NCI-H2107 treated with DMSO at 0.1 percent for 48 hours (cell line): ENCODE measurements around the gene ATOH8.

Source experiments
- DNase-seq: peaks from one replicate; lab custom pipeline; 2025; ENCODE audit not compliant: unreplicated experiment; lab: John Stamatoyannopoulos, UW

Gene ATOH8

DNA sequence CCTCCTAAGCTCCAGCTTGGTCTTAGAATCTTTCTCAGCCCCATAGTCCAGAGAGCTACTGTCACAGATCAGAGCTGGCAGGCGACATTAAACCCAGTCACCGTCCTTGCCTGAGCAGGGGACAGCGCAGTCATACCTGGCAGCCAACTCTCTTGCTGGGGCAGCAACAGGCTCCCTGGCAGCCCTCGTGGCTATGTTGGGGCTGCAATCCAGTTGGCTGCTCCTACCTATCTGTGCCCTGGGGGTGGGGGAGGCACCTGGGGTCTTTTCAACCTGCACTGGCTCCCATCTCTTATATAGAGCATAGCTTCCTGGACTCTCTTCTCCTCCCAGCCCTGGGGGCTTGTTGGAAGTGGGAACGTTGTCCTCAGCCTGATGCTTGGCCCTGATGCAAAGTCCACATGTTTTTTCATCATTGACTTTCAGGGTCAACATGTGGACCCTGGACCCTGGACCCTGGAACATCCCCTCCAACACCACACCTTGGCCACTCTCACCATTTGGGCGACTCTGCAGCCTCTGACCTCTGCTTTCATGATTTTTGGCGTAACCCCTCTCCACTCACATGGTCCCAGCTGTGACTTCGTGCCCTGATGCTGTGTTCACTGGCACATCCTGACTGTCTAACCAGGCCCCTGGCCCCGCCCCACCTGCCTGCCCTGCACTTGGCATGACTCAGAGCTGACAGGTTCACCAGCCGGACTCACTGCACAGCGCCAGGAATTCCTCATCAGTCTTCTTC lies 45.6 kb downstream of the ATOH8 start:
- DNase-seq: no peak

DNA sequence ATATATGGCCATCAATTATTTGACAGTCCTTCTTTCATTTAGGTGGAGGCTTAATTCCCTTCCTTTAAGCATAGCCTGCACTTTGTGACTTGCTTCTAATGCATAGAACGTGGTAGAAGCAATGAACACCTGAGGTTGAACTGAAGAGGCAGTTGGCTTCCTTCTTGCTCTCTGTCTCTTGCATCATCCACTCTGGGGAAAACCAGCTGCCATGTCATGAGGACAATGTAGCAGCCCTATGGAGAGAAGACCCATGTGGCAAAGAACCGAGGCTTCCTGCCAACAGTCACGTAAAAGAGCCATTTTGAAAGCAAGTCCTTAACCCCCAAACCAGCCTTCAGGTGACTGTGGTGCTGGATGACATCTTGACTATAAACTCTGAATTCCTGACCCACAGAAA lies 46.8 kb downstream of the ATOH8 start:
- DNase-seq: peak; percentile 9

DNA sequence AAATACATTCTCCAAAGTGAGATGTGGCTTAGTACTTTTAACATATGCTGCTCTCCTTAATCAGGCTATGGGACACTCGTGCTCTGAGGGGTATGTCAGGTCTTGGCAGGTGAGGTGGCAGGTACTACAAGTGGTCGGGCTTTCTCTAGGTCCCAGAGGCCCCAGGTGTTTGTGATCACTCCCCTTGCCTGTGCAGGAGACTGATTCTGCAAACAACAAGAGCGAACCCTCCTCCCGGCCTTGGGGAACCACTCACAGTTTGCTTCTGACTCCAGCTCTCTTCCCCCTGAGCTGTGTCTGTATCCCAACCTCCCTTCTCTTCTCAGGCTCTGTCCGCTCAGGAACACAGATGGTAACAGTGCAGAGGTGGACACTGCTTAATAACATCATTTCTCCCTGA lies 48.1 kb downstream of the ATOH8 start:
- no peak for DNase-seq

DNA sequence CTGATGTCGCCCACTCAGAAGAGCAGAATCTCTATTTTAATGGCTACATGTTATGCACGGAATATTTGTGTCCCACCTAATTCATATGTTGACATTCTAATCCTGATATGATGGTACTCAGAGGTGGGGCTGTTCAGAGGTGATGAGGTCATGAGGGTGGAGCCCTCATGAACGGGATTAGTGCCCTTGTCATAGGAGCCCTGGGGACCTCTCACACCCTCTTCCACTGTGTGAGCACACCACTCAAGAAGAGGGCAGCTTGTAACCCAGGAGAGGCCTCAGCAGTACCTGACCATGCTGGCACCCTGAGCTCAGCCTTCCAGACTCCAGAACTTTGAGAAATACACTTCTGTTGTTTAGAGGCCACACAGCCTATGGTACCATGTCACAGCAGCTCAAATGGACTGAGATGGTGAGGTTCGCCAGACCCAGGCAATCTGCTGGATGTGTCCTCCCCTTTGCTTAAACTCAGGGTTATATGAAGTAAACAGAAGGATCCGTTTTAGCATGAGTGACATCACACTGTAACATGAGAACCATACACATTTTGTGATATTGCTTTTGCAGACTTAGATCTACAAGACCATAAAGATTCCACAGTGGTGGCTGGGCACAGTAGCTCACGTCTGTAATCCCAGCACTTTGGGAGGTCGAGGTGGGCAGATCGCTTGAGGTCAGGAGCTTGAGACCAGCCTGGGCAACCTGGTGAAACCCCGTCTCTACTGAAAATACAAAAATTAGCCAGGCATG lies 48.7 kb downstream of the ATOH8 start:
- DNase-seq: no peak

DNA sequence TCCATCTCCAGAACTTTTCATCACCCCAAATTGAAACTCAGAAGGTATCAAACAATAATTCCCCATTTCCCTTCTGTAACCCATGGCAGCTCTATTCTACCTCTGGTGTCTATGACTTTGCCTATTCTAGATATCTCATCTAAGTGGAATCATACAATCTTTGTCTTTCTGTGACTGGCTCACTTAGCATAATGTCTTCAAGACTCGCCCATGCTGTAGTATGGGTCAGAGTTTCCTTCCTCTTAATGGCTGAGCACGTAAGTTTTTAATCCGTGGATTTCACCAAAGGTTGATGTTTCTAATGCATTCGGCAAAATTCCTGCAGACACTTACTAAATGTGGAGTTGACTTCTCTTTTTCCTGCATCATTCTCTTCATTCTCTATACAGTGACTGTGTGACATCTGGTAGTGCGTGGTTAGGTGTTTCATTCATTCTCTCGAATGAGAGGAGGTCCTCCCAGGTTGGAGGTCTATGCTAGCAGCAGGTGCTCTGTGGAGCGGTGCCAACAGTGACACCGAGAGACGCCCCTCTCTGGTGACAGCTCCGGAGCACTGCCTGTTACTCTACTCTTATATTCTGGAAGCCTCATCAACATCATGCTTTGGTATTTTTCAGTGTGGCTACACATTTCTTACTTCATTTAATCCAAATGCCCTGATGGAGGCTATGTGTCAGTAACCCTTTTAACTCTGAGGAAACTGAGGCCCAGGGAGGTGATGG lies 50.1 kb downstream of the ATOH8 start:
- no peak for DNase-seq

DNA sequence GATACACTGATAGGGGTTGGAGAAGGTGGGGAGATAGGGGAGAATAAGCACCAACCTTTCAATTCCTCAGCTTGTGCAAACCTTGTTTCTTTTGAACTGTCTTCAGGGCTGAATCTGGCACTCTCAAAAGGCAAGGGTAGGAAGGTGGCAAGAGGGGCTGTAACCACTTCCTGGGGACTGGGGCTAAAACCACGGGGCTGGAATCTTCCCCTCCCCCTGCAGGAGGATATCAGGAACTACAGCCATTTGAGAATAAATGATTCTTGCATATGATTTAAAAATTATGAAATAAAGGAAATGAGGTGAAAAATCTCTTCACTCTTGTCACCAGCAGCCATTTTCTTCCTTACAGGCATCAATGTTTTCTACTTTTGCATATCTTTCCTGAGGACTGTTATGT lies 50.8 kb downstream of the ATOH8 start:
- DNase-seq: no peak

DNA sequence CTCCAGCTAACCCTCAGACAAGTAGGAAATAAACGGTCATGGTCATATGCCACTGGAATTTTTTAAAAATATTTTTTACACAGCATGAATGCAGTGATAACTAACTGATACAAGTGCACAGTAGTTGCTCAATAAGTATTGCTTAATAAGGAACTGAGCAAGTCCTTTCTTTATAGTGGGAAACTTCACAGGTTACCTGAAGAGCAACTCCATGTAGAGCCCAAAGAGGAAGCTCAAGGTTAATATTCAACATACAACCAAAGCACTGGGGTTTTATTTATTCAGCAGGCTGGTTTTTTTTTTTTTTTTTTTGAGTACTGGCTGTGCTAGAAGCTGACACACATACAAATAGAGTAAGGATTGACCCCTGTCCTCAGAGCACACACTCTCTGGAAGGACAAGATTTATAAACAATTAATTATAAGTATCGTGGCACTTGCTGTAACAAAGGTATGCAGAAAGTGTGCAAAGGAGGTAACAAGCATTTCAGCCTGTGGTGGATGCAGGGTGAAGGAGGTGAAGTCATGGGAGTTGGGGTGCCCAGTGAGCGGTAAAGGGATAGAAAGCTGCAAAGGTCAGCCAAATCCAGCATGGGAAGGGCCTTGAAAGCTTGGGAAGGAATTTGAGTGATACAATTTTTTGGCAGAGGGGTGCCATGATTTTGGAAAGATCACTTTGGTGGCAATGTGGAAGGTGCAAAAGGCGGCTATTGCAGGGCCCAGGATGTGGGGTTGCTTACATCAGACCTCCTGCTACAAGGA lies 52.7 kb downstream of the ATOH8 start:
- DNase-seq: no peak

DNA sequence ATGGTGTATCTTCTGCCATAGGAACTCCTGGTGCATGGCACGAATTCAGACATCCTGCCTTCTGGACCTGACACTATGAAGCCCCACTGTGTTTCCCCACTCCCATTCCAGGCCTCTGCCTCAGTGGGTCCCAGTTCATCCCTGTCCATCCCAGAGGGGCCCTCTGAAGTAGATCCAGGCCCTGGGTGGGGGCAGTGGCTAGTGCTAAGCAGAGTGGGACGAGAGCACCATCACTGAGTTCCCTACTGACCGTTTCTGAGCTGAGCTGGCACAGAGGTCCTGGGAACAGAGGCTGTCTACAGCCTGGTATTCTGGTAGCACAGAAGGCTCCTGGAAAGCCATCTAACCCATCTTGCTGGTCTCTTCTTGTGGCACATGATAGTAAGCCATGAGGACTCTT lies 54.0 kb downstream of the ATOH8 start:
- DNase-seq: no peak

DNA sequence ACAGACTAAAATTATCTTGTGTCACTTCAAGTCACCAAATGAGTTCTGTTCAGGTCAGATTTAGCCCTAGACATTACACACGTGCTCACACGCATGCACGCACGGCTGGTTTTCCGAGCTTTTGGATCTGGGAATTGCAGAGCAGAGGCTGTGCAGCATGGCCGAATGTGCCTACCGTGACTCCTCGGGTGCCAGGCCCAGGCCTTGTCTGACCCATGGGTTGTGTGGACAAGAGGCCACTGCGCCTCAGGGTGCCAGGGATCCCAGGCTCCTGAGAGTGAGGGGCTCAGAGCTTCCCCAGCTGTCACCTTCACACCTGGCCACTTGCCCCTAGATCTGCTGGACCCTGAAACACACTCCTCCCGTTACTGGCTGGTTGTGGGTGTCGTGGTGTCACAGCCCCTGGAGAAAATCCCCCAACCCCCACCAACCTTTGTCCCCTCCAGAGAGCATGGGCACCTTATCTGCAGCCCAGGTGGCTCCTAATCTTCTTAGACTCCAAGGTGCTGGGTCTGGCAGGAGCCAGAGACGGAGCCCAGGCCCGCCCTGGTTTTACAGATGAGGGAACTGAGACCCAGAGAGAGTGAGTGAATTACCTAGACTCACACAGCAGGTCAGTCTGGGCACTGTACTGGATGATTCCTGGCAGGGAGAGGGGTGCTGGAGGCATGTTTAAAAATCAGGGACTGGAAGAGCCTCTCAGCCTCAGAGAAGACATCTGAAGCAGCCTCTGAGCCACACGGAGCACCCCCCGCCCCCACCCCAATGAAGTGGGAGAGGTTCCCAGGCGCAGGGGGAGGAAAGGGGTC lies 56.8 kb downstream of the ATOH8 start:
- DNase-seq: no peak

DNA sequence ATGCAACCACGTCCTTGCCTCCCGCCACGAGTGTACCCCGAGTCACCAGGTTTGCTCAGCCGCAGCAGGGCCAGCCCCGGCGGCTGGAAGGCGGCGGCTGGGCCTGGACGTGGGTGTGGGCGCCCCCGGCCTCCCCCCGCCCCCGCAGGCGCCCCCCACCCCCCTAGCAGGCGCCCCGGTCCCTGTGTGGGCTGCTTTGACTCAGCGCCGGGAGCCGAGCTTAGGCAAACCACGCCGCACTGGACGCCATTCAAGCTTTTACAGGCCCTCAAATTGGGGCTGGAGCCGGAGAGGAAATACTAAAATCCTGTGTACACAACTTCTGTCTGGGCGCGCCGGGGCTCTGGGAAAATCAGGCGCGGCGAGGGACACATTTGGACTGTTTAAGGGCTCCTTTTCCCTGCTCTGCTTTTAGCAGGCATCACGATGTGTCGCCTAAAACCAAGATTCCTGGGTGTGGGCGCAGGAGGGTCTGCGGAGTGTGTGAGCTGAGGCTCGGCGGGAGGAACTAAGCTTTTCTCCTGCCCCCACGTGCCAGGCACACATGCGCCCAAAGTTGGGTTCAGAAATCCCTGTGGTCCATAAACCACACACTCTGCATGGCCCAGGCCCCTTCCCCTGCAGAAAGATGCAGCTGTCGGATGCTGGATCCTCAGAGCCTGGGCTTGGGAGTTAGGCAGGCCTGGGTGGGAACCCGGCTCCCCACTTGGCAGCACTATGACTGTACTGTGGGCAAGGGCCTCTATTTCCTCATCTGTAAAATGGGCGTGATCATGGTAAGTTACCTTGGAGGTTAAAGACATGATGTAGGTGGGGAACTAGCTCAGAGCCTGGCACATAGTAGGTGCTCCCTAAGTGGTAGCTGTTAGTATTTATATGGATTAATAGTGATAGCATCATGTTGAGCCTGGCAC lies 57.6 kb downstream of the ATOH8 start:
- no peak for DNase-seq

DNA sequence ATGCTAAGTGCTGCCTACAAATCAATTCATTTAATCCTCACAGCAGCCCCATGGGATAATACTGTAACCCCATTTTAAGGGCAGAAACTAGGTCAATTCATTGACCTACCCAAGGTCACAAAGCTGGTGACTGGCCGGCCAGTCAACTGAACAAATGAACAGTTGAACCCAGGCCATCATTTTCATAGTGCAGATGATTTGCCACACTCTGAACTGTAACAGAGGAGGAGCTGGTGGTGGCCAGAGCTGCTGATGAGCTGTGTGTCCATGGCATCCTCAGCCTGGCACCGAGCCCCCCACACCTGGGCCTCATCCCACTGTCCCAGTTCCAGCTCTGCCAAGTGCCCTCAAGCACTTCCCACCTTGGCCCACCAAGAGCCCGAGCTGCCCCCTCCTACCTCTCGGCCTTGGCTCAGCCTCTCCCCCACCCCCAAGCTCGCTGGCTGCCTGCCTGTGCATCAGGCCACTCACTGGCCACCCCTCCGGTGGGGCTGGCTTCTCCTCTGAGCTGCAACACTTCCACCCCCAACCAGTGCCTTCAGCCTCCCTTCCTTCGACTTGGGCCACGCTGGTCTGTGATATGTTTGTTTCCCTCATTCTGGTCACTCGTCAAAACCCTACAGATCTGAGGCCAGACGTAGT lies 58.4 kb downstream of the ATOH8 start:
- DNase-seq: no peak

DNA sequence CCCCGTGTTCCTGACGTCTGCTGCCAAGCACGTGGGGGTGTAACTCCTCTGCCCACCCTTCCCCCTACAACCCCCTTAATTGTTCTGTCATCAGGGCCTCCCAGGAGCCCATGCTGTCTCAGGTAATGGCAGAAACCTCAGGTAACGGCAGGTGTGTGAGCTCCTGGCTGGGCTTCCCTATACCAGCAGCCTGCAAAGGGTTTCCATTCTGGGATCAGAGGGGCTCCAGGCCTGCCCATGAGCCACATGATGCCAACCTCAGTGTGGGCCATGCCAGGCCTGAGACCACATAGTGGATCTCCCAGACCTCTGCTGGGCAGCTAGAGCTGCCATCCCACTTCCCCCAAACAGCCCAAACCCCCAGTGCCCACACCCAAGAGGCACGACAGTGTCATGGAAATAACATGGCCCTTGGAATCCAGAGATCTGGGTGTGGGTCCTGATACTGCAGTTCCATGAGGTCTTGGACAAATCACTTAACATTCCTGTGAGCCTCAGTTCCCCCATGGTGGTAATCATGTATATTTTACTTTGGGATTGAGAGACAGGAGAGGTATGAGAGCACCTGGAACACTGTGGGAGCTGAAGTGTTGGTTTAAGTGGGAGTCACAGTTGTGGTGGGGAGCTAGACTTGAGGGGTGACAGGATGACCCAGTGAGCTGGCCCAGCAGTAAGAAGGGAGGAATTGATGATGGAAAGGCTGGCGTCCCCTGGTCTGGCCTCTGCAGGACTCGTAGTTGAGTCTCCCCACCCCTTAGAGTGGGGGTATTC lies 59.6 kb downstream of the ATOH8 start:
- DNase-seq: no peak

DNA sequence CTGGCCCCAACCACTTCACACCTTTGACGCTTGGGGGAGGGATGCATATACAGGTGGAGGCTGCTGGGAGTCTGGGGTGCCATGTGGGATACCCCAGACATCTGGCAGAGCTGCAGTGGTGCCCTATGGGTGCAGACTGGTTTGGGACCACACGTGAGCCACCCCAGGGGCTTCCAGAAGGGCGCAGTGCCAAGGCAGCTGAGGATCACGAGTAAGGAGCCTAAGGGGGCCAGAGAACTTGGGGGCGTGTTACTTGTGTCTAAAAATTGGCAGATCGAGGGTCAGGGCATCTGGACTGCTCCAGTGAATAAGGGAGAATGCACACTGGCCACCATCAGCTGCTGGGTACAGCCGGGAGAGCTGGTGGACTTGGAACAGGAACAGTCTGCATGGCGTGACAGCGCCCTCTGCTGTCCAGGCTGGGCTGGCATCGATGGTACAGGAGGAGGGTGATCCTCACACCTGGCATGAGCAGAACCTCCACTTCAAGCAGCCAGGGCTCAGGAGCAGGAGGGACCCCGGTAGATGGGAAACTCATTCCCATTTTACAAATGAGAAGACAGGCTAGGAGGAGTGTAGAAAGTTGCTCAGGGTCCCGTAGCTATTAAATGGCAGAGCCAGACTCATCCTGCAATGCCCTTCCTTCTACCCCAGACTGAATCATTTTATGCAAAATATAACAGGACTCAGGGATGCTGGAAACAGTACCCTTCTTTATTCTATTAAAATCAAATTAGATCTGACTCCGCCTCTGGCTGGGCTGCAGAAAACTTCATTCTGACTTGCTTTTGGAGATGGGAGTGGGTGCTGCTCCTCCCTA lies 60.4 kb downstream of the ATOH8 start:
- peak; percentile 60 for DNase-seq

DNA sequence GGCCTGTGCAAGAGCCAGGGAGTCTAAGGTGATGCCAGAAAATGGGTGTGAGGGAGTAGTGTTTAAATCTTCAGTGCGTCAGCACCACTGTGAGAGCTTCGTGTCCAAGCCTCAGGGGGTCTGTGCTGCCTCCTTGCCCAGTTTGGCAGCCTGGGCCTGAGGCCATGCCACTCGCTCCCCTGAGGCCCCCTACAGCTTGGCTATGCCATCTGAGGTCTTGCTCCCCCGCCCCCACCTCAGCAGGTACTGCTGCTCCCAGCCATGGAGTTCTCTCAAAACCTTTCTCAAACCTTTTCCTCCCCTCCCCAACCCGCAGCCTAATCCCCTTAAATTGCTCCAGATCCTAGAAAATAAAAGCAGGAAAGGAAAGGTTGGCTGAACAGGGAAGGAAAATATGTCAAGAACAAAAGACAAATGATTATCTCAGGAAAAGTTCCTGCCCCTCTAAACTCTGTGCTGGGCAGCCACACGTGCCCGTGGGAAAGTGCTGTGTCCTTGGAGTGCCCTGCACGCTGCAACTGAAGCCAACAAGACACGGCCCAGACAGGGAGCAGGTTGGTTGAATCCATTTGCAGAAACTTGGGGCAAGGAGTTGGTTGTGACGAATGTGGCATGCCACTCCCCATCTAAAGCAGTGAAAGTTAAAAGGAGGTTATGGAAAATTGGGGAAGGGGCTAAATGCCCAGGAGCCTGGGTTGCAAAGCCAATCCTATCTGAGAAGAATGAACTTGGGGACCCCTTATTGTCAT lies 61.2 kb downstream of the ATOH8 start:
- DNase-seq: no peak

DNA sequence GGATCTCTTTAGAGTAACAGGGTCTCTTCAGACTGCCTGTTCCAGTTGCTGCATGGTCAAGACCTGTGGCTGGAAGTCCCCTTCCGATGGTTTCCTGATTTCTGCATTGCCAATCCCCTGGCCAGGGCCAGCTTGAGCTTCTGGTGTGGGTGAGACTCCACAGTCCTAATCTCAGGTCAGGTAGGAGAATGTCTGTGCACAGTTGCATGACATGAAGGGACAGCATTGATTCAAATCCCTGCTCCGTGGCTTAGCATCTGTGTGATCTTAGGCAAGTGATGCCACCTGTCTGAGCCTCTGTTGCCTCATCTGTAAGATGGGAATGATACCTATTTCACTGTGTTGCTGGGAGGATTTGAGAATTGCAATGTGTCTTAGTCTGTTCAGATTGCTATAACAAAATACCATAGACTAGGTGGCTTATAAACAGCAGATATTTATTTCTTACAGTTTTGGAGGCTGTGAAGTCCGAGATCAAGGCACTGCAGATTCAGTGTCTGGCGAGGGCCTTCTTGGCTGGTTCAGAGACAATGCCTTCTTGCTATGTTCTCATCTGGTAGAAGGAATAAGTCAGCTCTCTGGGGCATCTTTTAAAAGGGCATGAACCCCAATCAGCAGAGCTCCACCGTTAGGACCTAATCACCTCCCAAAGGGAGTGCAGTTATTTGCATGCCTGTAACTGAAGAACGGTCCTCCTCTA lies 66.2 kb downstream of the ATOH8 start:
- DNase-seq: no peak

DNA sequence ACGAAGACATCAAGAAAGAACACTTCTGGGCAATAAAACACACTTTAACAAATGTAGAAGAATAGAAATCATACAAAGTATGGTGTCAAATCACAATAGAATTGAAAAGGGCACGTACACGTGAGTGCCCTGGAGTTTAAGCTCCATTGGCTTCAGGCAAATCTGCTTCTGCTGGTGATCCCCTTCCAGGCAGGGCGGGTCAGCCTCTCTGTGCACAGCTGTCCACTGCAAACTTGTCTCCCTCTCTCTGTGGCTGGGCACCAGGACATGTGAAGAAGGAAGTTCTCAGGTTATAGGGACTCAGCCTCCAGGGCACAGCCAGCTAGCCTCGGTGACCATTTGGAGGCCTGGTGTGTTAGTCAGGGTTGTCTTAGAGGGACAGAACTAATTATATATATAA lies 69.0 kb downstream of the ATOH8 start:
- DNase-seq: no peak
